MM.1S (cell line): ENCODE results near the gene C13orf46.

Experiments
- CTCF ChIP-seq: fragments of 300-600 bp; sonication (generic); IDR thresholded peaks from 2 replicates; pipeline ENCODE4 v1.5.1; 2016; ENCODE audit warnings: antibody characterized with exemption, low read length, mixed read lengths
- EZH2 ChIP-seq: fragments of 300-600 bp; sonication (generic); optimal IDR thresholded peaks from 2 replicates; pipeline ENCODE3; 2017; ENCODE audit warnings: low read depth, mild to moderate bottlenecking, antibody characterized with exemption, low read length, mixed read lengths

GRCh38 chr13:113939944-113940297 lies 34.0 kb downstream of the C13orf46 start:
- TF ChIP-seq CTCF (no peak), EZH2 (no peak)
